ENCODE measurements around the gene LRP1.

LRP1 gene

GRCh38 chr12:57138526-57139272 lies 10.4 kb downstream of the LRP1 start:
- DNase-seq = no peak

GRCh38 chr12:57139796-57140649 lies 11.7 kb downstream of the LRP1 start:
- DNase-seq = no peak

GRCh38 chr12:57141249-57141648 lies 13.0 kb downstream of the LRP1 start:
- no peak for DNase-seq

- no peak for DNase-seq
These were observed 13.8 kb downstream of the LRP1 start for GRCh38 chr12:57142121-57142520.

GRCh38 chr12:57142727-57143126 lies 14.4 kb downstream of the LRP1 start:
- DNase-seq = no peak

GRCh38 chr12:57143454-57143853 lies 15.2 kb downstream of the LRP1 start:
- DNase-seq = no peak

- no peak for DNase-seq
These were observed 17.3 kb downstream of the LRP1 start for GRCh38 chr12:57145460-57146059.

GRCh38 chr12:57146092-57146491 lies 17.8 kb downstream of the LRP1 start:
- DNase-seq = no peak

- no peak for DNase-seq
These were observed 19.0 kb downstream of the LRP1 start, which contains the start of gene LRP1-AS for GRCh38 chr12:57146961-57147944. TSS of gene LRP1-AS (minus strand) at chr12:57147619.

GRCh38 chr12:57148469-57149244 lies 20.4 kb downstream of the LRP1 start:
- no peak for DNase-seq

GRCh38 chr12:57149245-57149900 lies 21.1 kb downstream of the LRP1 start:
- DNase-seq = no peak

GRCh38 chr12:57150400-57151000 lies 22.2 kb downstream of the LRP1 start:
- DNase-seq = no peak

- DNase-seq = no peak
These were observed 23.7 kb downstream of the LRP1 start for GRCh38 chr12:57151741-57152630.

GRCh38 chr12:57152639-57153038 lies 24.4 kb downstream of the LRP1 start:
- DNase-seq = no peak

GRCh38 chr12:57153415-57153997 lies 25.2 kb downstream of the LRP1 start:
- no peak for DNase-seq

GRCh38 chr12:57154076-57154475 lies 25.8 kb downstream of the LRP1 start:
- no peak for DNase-seq

- no peak for DNase-seq
These were observed 26.6 kb downstream of the LRP1 start for GRCh38 chr12:57154804-57155434.

- DNase-seq = no peak
These were observed 28.6 kb downstream of the LRP1 start for GRCh38 chr12:57156701-57157403.

All from DMS79 treated with DMSO at 0.1 percent for 48 hours (cell line).